GM18517 (cell line): ENCODE data around the gene LIPC.

ENCODE experiments used
- ATAC-seq: cut with Tn5 transposase; IDR thresholded peaks from one replicate; pipeline ENCODE4 v1.9.1; 2021; ENCODE audit warnings: mild to moderate bottlenecking, moderate library complexity; ENCODE audit not compliant: unreplicated experiment

LIPC gene

DNA sequence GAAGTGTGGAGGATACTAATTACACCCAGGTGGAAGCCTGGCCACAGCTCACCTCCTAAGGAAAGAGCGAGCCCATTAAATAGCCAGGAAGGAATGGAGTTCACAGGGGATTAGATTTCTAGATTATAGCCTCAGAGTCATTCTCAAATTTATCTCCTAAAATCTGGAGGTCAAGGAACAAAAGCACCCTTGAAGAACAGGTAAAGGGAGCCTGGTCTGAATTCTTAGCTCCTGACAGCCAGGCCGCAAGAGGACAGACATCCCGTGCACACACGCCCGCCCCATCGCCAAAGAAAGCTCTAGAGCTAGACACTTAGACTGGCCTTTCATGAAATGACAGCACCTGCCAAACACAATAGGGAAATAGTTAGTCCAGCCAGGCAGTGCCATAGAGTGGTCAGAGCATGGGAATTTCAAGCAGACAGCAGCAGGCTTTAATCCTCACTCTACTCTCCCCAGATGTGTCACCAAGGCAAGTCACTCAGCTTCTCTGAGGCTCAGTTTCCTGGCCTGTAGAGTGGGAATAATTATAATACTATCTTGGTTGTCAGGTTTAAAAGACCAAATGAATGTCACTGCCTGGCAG is 59.2 kb downstream of the LIPC start:
- no peak for ATAC-seq

GRCh38 chr15:58491499-58492202 is 59.9 kb downstream of the LIPC start:
- ATAC-seq, result no peak

- no peak for ATAC-seq
Measured at GRCh38 chr15:58492661-58493397, 61.0 kb downstream of the LIPC start.

DNA sequence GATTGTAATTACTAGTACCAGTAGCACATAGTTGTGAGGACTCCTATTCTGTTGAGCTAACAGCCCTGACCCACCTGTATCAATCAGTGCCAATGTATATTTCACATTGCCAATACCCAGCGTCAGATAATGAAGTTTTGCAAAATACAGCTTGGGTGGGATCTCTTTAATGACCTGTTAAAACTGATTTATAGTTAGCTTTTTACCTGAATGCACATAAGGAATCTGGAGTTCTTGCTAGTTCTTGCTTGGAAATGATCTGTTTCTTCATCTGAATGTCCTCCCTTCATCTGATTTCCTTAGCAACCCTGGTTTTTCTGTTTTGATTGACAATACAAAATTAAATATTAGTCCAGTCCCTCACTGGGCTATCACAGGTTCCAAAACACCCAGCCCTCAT is 62.8 kb downstream of the LIPC start:
- no peak for ATAC-seq

DNA sequence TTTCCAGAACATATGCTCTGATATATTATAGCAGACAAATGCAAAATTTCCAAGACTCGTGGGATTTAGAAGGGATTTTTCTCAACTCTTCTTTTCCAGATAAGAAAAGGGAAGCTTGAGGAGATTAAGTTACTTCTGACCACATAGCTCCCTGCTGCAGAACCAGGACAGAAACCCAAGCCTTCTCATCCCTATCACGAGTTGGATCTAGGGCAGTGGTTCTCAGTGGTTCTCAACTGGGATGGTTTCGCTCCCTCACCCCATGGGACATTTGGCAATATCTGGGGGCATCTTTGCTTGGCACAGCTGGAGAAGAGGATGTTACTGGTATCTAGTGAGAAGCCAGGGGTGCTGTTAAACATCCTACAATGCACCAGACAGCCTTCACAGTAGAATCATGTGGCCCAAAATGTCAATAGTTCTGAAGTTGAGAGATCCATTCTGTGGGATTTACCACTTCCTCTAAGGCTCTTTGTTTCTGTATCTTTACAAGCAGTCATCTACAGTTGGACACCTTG is 64.2 kb downstream of the LIPC start:
- ATAC-seq, result no peak

- ATAC-seq, result no peak
Measured at GRCh38 chr15:58497046-58497785, 65.4 kb downstream of the LIPC start.

DNA sequence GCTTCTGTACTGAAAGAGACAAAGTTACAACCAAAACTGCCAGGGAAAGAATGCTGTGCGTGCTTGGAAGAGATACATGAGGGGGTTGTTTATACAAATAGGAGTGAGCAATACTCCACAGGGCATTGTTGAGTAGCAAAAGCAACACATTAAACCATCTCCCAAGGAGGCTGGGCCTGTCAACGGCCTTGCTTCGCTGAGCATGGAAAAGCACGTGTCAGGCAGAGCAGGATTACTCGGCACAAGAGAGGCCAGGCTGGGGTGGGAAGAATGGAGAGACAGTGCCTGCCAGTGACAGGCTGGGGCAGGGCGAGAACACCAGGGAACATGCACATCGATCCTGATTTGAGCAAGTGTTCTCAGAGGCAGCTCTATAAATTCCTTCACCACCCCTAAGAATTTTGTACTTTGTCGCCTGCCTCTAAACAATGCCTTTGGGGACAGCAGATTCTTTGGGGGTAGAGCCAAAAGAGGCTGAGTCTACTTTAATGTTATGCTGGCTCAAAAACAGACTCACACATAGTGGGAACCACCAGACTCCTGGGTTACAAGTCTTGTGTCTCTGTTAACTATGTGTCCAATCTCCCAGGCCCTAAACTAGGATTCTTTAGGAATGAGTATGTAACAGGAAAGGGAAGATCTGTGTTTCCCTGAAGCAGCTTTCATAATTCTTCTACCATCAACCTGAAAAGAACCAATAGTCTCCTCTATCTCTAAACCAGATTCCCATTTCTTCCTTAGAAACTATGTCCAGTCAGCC is 67.2 kb downstream of the LIPC start:
- no peak for ATAC-seq

DNA sequence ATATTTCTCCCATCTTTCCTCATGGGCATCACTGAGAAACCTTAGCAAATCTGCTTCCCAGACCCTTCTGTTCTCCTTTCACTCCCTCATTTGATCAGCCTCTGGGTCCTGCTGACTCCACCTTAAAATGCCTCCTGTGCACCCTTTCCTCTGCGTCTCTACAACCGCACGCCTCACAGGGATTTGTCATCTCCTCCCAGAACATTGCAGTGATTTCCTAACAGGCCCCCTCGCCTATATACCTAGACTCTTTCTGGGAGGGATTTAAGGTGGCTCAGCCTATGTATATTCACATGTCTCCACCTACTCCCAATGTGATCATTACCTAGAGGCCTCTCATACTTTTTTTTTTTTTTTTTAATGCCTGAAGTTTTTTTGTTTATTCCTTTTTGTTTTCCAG is 69.2 kb downstream of the LIPC start:
- no peak for ATAC-seq

DNA sequence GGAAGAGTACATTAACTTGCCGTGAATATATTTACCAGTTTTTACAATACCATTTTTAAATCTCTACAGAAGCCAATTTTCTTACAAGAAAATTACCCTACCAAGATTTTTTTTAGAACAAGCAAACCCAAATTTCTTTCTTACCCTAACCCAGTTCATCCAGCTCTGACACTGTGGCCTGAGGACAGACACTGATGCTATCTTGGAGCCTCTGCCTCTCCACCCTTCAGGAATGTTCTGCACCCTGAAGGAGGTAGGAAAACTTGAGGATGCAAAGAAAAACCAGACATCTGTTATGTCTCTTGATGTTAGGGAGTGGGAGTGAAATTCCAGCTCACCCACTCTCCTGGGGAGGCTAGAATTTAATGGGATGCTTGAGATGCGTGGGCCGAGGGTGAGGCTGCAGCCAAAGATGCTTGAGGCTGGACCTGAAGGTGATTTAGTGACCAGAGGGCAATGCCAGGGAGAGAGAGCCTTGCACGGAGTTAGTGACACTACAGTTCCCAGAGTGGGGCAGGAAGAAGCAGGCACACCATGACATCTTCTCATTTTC is 69.9 kb downstream of the LIPC start:
- no peak for ATAC-seq

DNA sequence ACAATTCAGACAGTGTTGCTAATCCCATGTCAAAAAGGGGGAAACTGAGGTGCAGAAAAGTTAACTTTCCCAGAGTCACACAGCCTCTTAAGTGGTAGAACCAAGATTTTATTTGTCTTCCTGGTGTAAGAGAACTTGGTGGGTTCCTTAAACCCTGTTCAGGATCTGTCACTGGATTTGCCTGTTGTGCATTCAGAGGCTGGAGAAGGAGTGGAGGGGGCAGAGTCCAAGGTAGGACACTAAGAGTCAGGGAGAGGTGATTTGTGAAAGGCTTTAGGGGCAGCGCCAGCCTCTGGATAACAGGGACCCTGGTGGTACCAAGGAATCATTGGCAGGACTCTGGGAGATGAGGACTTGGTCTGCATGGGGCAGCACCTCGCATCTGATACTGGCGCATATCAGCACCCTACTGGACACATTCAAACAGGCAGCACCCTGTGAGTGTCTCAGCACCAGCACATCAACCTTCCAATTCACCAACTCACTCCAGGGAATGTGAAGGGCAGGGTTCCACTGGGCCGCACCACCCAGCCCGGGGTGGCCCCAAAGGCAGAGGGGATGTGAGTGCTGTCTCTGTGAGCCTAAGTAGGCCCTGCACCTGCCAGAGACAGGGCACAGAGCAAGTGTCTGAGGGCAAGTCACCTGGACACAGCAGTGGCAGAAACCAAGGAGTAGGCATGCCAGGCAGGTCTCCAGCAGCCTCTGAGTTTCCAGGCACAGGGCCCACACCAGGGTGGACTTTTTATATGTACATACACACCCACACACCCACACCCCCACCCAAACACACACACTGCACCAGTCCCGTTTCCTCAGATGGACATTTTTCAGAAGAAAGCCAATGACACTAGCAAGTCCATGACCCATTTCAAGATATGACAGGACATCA is 71.6 kb downstream of the LIPC start:
- no peak for ATAC-seq

- ATAC-seq, result no peak
Measured at GRCh38 chr15:58504674-58505234, 73.0 kb downstream of the LIPC start.

DNA sequence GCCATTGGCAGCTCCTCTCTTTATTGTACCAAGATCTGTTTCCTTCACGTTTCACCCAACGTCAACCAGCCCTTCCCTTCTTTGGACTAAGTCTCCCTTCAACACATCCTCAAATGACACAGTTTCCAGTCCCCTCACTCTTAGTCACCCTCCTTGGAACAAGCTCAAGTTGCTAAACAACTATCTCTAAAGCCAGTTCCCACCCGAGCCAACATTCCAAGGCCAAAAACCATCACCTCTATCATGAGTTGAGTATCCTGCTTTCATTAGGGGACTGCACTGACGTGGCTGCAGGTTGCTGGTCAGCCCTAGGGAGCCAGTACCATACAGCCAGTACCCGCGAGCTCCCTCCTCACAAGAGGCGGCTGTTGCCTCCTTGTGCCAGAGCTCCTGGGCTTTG is 73.8 kb downstream of the LIPC start:
- ATAC-seq, result no peak

DNA sequence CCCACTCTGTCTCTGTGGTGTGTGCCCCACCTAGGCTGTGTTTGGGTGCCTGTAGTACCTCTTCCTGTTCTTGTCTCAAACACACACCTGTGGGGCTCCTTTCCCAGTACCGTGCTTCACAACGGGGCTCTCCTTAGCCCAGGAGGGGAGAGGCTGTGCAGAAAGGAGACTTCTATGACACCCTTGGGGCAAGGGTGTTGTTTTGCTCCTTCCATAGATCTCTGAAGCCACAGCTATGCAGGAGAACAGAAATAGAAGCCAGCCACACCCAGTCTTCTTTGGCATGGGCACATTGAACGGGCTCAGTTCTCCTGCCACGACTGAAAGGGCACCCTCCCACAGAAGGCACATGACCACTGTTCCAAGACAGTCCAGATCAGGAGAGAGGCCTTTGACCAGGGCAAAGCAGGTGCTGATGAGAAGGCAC is 74.3 kb downstream of the LIPC start:
- no peak for ATAC-seq

DNA sequence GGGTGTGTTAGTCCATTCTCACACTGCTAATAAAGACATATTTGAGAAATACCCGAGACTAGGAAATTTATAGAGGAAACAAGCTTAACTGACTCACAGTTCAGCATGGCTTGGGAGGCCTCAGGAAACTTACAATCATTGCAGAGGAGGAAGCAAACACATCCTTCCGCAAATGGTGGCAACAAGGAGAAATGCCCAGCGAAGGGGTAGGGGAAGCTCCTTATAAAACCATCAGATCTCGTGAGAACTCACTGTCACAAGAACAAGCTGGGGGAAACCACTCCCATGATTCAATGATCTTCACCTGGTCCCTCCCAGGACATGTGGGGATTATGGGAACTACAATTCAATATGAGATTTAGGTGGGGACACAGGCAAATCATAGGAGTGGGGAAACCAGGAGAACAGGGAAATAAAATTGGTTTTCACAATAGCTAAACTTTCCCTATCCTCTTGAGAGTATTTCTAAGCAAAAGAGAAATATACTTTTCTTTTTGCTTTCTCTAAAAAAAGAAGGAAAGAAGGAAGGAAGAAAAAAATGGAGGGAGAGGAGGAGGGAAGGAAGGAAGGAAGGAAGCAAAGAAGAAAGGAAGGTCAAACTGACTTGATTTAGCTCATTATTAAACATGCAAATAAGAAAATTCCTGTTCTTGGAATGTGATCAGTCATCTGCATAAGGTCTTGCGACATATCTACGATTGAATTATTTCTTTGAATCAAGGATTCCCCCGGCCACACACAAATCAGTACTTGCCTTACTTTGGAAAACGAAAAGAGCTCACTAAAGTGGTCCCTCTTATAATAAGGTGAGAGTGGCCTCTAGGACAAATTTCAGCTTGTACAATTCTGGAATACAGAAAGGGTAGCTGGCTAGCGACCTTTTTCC is 75.2 kb downstream of the LIPC start:
- no peak for ATAC-seq

DNA sequence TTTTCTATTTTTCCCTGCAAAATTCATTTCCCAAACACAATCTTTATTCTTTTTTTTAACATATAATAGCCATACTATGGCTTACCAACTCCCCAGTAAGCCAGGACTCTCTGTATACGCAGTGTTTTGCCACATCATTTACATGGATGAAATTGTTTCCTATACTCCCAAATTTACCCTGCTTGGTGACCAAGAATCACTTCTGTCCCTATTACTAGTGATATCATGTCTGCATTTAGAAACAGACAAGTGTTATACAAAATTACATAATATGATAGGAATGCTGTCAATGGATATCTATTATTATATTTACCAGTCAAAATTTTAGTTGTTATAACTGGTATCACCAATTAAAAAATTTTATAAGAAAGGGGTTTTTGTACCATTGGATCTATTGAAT is 77.8 kb downstream of the LIPC start:
- no peak for ATAC-seq

DNA sequence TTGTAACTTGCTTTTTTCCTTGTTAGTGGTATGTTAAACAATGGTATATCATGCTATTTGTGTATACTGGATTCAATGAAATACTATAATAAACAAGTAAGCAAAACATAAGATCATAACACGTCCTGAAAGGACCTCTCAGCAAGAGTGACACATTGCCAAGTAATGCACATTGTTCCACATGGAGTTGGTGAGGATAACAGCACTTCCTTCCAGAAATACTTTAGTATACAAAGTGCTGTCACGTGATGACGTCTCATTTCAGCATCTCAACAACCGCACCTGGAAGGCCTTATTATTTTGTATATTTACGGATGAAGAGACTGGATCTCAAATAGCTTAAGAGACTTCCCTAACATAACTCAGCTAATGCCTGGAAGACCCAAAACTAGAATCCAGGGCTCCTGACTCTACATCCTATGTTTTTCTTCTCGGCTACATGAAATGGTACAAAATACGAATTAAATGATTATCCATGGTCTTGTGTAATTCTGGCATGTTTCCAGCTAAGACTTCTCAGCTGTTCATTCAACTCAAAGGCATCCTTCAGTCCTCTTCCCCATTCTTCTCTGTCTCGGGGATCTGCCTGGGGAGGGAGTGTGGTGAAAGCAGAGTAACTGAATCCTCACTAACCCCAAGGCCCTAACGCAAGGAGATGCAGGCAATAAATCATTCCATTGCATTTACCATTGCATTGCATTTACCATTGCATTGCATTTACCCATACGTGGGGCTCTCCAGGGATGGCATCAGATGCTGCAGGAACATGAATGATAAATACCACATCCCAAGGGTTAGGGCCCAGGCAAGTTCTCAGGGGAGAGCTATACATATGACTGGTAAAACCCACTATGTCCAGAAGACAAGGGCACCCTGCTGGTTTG is 79.2 kb downstream of the LIPC start:
- ATAC-seq, result no peak

DNA sequence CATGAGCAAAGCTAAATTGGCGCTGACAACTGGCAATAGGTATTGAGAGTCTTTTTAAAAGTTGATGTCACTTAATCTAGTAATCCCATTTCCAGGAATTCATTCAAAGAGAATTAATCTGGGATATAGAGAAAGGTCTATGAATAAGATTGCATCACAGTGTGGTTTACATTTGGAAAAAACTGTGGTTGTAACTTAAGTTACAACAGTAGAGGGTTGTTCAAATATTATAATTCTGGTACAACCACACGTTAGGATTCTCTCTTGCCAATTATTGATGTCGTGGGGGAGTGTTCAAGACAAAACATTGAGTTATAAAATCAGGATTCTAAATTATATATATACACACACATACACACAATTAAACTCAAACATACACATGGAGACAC is 79.8 kb downstream of the LIPC start:
- ATAC-seq, result no peak
